Measurements from ENCODE around the gene BPIFB3.
"Not testable (repeated sequence)": the region's sequence is repeated elsewhere in the genome, so short reads cannot be mapped to it uniquely, and the experiment has no call there.

The BPIFB3 gene

GRCh38 chr20:33091693-33092092 is 38.0 kb downstream of the BPIFB3 start:
- Histone ChIP-seq H3K36me3 (ENCODE audit: control insufficient read depth, low read depth, low read length) (no peaks in the 10 kb centered on the region), H3K9ac (ENCODE audit: low read length) (no peak overlapping the region), H3K27me3 (ENCODE audit: control insufficient read depth, insufficient read depth, low read length) (no peaks in the 10 kb centered on the region), H3K4me1 (ENCODE audit: control insufficient read depth, low read depth, low read length) (no peaks in the 10 kb centered on the region), H3K4me3 (ENCODE audit: low read length) (no peak overlapping the region), H3K9me3 (ENCODE audit: control insufficient read depth, low read depth, low read length) (no peaks in the 10 kb centered on the region), H3K27ac (ENCODE audit: low read length) (no peak overlapping the region)

GRCh38 chr20:33092361-33092760 is 38.7 kb downstream of the BPIFB3 start:
- no peaks in the 10 kb centered on the region for H3K4me1 ChIP-seq (ENCODE audit: control insufficient read depth, low read depth, low read length)
- H3K27me3 ChIP-seq (ENCODE audit: control insufficient read depth, insufficient read depth, low read length) = no peaks in the 10 kb centered on the region
- H3K27ac ChIP-seq (ENCODE audit: low read length) = no peak overlapping the region
- H3K36me3 ChIP-seq (ENCODE audit: control insufficient read depth, low read depth, low read length) = no peaks in the 10 kb centered on the region
- no peak overlapping the region for H3K4me3 ChIP-seq (ENCODE audit: low read length)
- H3K9me3 ChIP-seq (ENCODE audit: control insufficient read depth, low read depth, low read length) = no peaks in the 10 kb centered on the region
- no peak overlapping the region for H3K9ac ChIP-seq (ENCODE audit: low read length)

GRCh38 chr20:33093074-33093473 is 39.4 kb downstream of the BPIFB3 start:
- H3K27me3 ChIP-seq (ENCODE audit: control insufficient read depth, insufficient read depth, low read length) = no peaks in the 10 kb centered on the region
- H3K9me3 ChIP-seq (ENCODE audit: control insufficient read depth, low read depth, low read length) = no peaks in the 10 kb centered on the region
- no peak overlapping the region for H3K4me3 ChIP-seq (ENCODE audit: low read length)
- no peak overlapping the region for H3K27ac ChIP-seq (ENCODE audit: low read length)
- no peak overlapping the region for H3K9ac ChIP-seq (ENCODE audit: low read length)
- H3K36me3 ChIP-seq (ENCODE audit: control insufficient read depth, low read depth, low read length) = no peaks in the 10 kb centered on the region
- H3K4me1 ChIP-seq (ENCODE audit: control insufficient read depth, low read depth, low read length) = no peaks in the 10 kb centered on the region

GRCh38 chr20:33093582-33093981 is 39.9 kb downstream of the BPIFB3 start:
- Histone ChIP-seq H3K9ac (ENCODE audit: low read length) (no peak overlapping the region), H3K9me3 (ENCODE audit: control insufficient read depth, low read depth, low read length) (no peaks in the 10 kb centered on the region), H3K4me3 (ENCODE audit: low read length) (no peak overlapping the region), H3K4me1 (ENCODE audit: control insufficient read depth, low read depth, low read length) (no peaks in the 10 kb centered on the region), H3K36me3 (ENCODE audit: control insufficient read depth, low read depth, low read length) (no peaks in the 10 kb centered on the region), H3K27me3 (ENCODE audit: control insufficient read depth, insufficient read depth, low read length) (no peaks in the 10 kb centered on the region), H3K27ac (ENCODE audit: low read length) (no peak overlapping the region)

GRCh38 chr20:33095249-33095648 is 41.5 kb downstream of the BPIFB3 start:
- no peak overlapping the region for H3K27ac ChIP-seq (ENCODE audit: low read length)
- no peaks in the 10 kb centered on the region for H3K9me3 ChIP-seq (ENCODE audit: control insufficient read depth, low read depth, low read length)
- H3K4me3 ChIP-seq (ENCODE audit: low read length) = no peak overlapping the region
- no peaks in the 10 kb centered on the region for H3K4me1 ChIP-seq (ENCODE audit: control insufficient read depth, low read depth, low read length)
- H3K27me3 ChIP-seq (ENCODE audit: control insufficient read depth, insufficient read depth, low read length) = no peaks in the 10 kb centered on the region
- H3K9ac ChIP-seq (ENCODE audit: low read length) = no peak overlapping the region
- no peaks in the 10 kb centered on the region for H3K36me3 ChIP-seq (ENCODE audit: control insufficient read depth, low read depth, low read length)

GRCh38 chr20:33095902-33096584 is 42.3 kb downstream of the BPIFB3 start:
- H3K27me3 ChIP-seq (ENCODE audit: control insufficient read depth, insufficient read depth, low read length); H3K4me1 ChIP-seq (ENCODE audit: control insufficient read depth, low read depth, low read length); H3K36me3 ChIP-seq (ENCODE audit: control insufficient read depth, low read depth, low read length); H3K4me3 ChIP-seq (ENCODE audit: low read length); H3K27ac ChIP-seq (ENCODE audit: low read length); H3K9me3 ChIP-seq (ENCODE audit: control insufficient read depth, low read depth, low read length); H3K9ac ChIP-seq (ENCODE audit: low read length): not testable (repeated sequence)

- Histone ChIP-seq H3K27me3 (ENCODE audit: control insufficient read depth, insufficient read depth, low read length) (no peaks in the 10 kb centered on the region), H3K4me3 (ENCODE audit: low read length) (no peak overlapping the region), H3K9me3 (ENCODE audit: control insufficient read depth, low read depth, low read length) (no peaks in the 10 kb centered on the region), H3K27ac (ENCODE audit: low read length) (no peak overlapping the region), H3K4me1 (ENCODE audit: control insufficient read depth, low read depth, low read length) (no peaks in the 10 kb centered on the region), H3K9ac (ENCODE audit: low read length) (no peak overlapping the region), H3K36me3 (ENCODE audit: control insufficient read depth, low read depth, low read length) (no peaks in the 10 kb centered on the region)
These were observed 43.3 kb downstream of the BPIFB3 start for GRCh38 chr20:33097001-33097400.

- no peak overlapping the region for H3K4me3 ChIP-seq (ENCODE audit: low read length)
- H3K4me1 ChIP-seq (ENCODE audit: control insufficient read depth, low read depth, low read length) = peaks cover 9% of the 10 kb centered on the region
- no peak overlapping the region for H3K27ac ChIP-seq (ENCODE audit: low read length)
- H3K27me3 ChIP-seq (ENCODE audit: control insufficient read depth, insufficient read depth, low read length) = no peaks in the 10 kb centered on the region
- H3K9me3 ChIP-seq (ENCODE audit: control insufficient read depth, low read depth, low read length) = no peaks in the 10 kb centered on the region
- H3K36me3 ChIP-seq (ENCODE audit: control insufficient read depth, low read depth, low read length) = no peaks in the 10 kb centered on the region
- H3K9ac ChIP-seq (ENCODE audit: low read length) = no peak overlapping the region
These were observed 46.3 kb downstream of the BPIFB3 start for GRCh38 chr20:33099843-33100538.

GRCh38 chr20:33103556-33103955 is 49.9 kb downstream of the BPIFB3 start:
- no peak overlapping the region for H3K9ac ChIP-seq (ENCODE audit: low read length)
- peaks cover 9% of the 10 kb centered on the region for H3K4me1 ChIP-seq (ENCODE audit: control insufficient read depth, low read depth, low read length)
- H3K9me3 ChIP-seq (ENCODE audit: control insufficient read depth, low read depth, low read length) = no peaks in the 10 kb centered on the region
- H3K36me3 ChIP-seq (ENCODE audit: control insufficient read depth, low read depth, low read length) = no peaks in the 10 kb centered on the region
- no peak overlapping the region for H3K27ac ChIP-seq (ENCODE audit: low read length)
- H3K27me3 ChIP-seq (ENCODE audit: control insufficient read depth, insufficient read depth, low read length) = no peaks in the 10 kb centered on the region
- no peak overlapping the region for H3K4me3 ChIP-seq (ENCODE audit: low read length)

GRCh38 chr20:33104336-33104735 is 50.6 kb downstream of the BPIFB3 start:
- Histone ChIP-seq H3K9me3 (ENCODE audit: control insufficient read depth, low read depth, low read length) (no peaks in the 10 kb centered on the region), H3K27me3 (ENCODE audit: control insufficient read depth, insufficient read depth, low read length) (no peaks in the 10 kb centered on the region), H3K36me3 (ENCODE audit: control insufficient read depth, low read depth, low read length) (no peaks in the 10 kb centered on the region), H3K9ac (ENCODE audit: low read length) (no peak overlapping the region), H3K4me1 (ENCODE audit: control insufficient read depth, low read depth, low read length) (peaks cover 9% of the 10 kb centered on the region), H3K27ac (ENCODE audit: low read length) (no peak overlapping the region), H3K4me3 (ENCODE audit: low read length) (no peak overlapping the region)

GRCh38 chr20:33105316-33105924 is 51.7 kb downstream of the BPIFB3 start:
- Histone ChIP-seq H3K27ac (ENCODE audit: low read length) (no peak overlapping the region), H3K9ac (ENCODE audit: low read length) (no peak overlapping the region), H3K4me3 (ENCODE audit: low read length) (no peak overlapping the region), H3K27me3 (ENCODE audit: control insufficient read depth, insufficient read depth, low read length) (no peaks in the 10 kb centered on the region), H3K4me1 (ENCODE audit: control insufficient read depth, low read depth, low read length) (peaks cover 9% of the 10 kb centered on the region), H3K36me3 (ENCODE audit: control insufficient read depth, low read depth, low read length) (no peaks in the 10 kb centered on the region), H3K9me3 (ENCODE audit: control insufficient read depth, low read depth, low read length) (no peaks in the 10 kb centered on the region)
